GM12865 (cell line): ENCODE results near the gene PLXNA2.

Experiments used
- DNase-seq: peaks from one replicate; pipeline ENCODE4 v3.0.0; 2010; ENCODE audit warnings: low read depth
- H3K4me3 ChIP-seq: 2 replicates; pipeline ENCODE4 v1.5.1; 2011; ENCODE audit warnings: mild to moderate bottlenecking, low read depth, low read length, control low read depth
- TF ChIP-seq, protein P1 (sequence below): IDR thresholded peaks from 2 replicates; pipeline ENCODE4 v1.5.1; 2011; ENCODE audit warnings: low read length, control low read depth, low read depth, inconsistent platforms; ENCODE audit not compliant: insufficient read depth; ENCODE audit errors: missing control alignments

The PLXNA2 gene

DNA sequence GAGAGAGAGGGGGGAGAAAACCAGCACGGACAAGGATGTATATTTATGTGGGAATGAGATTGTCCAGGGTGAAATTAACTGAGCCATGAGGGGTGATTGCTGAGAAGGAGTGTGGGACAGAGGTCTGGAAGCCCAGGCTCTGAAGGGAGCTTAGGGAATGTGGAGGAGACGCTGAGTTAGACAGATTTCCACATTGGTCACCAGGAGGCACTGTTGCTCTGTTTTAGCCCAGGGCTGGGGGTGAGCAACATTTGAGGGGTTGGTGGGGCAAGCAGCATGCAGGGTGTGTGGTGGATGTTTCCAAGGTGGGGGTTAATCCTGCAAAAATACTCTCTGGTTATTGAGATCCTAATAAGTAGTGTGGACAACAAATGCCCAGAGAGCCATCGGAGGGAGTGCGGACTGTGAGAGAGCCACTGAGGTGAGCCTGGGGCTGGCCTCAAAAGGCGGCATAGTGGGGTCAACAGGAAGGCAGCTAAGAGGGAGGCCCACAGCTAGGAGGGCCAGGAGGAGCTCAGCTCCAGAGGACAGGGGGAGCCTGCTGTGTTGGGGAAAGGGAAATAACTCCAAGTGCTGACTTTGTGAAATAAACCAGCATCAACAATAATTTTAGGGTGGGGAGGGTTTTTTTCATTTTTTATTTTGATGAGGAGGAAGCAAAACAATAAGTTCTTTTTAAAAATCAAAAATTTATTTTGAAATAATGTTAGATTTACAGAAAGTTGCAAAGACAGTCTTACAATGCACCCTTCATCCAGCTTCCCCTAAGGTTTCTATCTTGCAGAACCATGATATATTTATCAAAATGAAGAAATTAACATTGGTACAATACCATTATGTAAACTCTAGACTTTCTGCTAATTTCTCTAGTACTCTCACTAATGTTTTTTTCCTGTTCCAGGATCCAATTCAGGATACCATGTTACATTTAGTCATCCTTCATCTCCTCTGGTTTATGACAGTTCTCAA is 250.4 kb downstream of the PLXNA2 start:
- H3K4me3 ChIP-seq: no peak overlapping the region
- peak; percentile 10 for DNase-seq
- TF ChIP-seq, protein P1, sequence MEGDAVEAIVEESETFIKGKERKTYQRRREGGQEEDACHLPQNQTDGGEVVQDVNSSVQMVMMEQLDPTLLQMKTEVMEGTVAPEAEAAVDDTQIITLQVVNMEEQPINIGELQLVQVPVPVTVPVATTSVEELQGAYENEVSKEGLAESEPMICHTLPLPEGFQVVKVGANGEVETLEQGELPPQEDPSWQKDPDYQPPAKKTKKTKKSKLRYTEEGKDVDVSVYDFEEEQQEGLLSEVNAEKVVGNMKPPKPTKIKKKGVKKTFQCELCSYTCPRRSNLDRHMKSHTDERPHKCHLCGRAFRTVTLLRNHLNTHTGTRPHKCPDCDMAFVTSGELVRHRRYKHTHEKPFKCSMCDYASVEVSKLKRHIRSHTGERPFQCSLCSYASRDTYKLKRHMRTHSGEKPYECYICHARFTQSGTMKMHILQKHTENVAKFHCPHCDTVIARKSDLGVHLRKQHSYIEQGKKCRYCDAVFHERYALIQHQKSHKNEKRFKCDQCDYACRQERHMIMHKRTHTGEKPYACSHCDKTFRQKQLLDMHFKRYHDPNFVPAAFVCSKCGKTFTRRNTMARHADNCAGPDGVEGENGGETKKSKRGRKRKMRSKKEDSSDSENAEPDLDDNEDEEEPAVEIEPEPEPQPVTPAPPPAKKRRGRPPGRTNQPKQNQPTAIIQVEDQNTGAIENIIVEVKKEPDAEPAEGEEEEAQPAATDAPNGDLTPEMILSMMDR: peak; percentile 47

DNA sequence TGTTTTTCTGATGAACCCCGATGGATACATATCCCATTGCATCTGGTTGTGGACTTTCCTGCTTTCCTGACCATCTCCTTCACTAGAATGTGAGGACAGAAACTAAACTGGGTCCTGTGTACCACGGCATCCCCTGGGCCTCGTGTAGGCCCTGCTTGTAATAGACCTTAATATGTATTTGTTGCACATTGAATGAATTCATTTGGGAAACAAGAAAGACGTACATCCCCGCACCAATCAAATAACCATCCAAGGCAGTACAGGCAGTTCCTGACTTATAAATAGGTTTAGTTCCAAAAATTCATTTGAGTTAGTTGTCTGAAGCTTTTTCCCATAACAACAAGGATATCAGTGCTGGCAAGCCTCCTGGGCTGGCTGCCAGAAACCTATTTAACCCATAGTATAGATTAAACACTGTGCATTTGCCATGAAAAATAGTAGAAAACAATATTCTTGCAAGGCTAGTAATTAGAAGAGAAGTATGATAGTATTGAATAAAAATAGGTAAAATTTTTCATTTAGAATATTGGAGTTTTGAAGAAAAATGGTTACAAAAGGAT is 251.4 kb downstream of the PLXNA2 start:
- H3K4me3 ChIP-seq: no peak overlapping the region
- no peak for DNase-seq
- TF ChIP-seq, protein P1: no peak

DNA sequence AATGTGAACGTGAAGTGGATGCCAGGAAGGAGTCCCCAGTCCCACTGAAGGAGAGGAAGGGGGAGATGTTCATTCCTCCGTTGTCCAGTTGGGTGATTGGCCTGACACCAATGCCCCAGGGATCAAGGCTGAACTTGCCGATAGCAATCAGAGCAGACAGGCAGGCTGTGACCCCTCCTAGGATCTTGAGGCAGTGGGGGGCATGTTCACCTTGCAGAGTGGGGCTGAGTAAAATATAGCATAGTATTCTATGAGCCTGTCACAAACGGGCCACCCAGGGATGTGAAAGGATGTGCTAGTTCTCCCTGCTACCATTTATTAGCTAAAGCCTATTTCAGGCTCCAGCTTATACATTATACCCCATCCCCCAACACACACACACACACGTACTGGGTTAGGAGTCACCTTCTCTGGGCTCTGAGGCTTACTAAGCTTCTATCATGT is 252.6 kb downstream of the PLXNA2 start:
- DNase-seq: no peak
- H3K4me3 ChIP-seq: no peak overlapping the region
- TF ChIP-seq, protein P1: no peak

DNA sequence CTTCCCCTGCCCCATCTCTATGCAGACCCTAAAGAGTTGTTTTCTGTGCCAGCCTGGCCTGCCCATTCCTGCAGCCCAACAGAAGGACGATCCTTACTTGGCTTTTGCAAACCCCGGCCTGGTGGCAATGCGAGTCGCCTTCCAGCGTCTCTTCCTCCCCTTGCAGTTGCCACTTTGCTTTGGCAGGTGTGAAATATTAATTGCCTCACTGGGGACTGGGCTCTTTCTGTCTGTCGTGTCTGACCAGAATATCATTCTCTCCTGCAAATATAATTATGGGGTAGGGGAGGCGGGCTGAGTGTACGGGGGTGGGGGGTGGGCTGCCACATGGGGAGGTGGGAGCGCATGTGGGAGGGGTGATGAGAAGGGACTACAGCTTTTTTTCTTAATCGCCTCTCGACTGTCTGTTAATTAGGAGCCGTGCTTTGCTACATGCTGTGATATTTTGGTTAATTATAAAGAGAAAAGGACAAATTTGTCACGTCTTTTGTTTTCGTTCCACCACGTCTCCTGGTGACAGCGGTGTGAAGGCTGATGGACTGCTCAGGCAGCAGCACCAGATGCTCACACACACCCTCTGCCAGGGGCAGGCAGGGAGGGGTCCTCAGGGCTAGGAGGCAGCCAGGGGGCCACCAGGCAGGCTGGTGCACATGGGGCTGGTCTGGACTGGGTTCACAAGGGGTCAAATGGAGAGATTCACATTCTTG is 253.2 kb downstream of the PLXNA2 start:
- H3K4me3 ChIP-seq: no peak overlapping the region
- DNase-seq: no peak
- TF ChIP-seq, protein P1: no peak

DNA sequence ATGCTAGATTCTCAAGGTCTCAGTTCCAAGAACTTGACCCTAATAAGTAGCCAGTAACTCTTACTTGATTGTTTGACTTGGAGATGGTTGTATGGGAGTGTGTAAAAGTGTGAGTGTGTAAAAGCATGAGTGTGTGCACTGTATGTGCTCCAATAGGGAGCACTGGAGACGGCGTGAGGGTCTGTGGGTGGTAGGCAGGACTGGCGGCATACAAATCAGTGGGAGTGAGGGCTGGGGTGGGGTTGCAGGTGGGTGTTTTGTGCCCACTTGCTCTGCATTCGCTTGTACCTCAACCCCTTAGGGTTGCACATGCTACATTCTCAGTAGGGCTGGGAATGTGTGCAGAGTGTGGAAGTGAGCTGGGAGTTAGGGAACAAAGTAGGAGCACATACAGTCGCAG is 253.7 kb downstream of the PLXNA2 start:
- TF ChIP-seq, protein P1: no peak
- no peak overlapping the region for H3K4me3 ChIP-seq
- no peak for DNase-seq

DNA sequence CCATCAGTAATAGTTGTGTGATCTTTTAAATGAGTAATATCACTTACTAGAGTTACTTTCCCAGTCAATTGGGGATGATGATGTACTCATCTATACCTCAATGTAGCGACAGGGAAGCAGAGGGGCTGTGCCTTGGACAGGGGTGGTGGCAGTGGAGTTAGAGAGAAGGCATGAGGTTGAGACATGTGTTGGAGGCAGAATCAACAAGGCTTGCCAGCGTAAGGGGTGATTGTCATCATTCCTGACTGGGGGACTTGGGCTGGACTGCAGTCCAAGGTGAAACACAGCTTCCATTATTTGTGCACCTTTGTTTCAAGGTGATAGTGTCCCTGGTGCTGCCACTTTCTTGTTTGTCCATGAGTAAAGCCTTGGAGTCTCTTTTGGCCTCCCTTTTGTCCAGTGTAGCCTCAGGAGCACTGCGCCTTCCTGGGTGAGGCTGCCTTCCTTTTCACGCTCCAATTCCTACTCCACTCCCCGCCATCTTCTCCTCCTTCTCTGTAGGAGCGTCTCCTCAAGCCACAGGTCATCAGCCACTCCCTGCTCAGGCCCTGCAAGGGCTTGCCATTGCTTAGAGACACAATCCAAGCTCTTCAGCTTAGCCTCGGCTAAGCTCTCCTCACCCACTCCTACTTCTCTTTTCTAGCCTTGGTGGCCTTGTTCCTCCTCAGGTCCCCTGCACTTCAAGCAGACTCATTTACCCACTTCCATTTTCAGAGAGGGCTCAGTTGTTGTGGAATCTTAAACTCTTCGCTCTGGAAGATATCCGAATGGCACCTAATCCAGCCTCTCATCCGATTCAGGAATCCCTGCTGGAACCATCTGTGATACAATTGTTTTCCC is 255.6 kb downstream of the PLXNA2 start:
- no peak overlapping the region for H3K4me3 ChIP-seq
- TF ChIP-seq, protein P1: no peak
- DNase-seq: no peak
